ENCODE data around the gene IRAK2. TPM values are rescaled to one million over a fixed set of nuclear protein-coding genes. Genes with fewer than 3 reads are reported as not detected.
"Not testable (repeated sequence)": the region's sequence is repeated elsewhere in the genome, so short reads cannot be mapped to it uniquely, and the experiment has no call there.

The IRAK2 gene
- total RNA-seq, 2 experiments from 2014 or later, result 5.1 to 5.2 TPM

GRCh38 chr3:10255835-10256234 is 91.1 kb downstream of the IRAK2 start:
- ChIA-PET CTCF (interaction anchor here (1.1 to 1.7 kb wide), 2 partner anchors 8 to 49 kb away, joined by 3 to 5 read pairs; no protein-coding TSS in a partner anchor), POLR2A (interaction anchor here (0.7 kb wide), 1 partner anchor 89 kb away, joined by 3 read pairs; no protein-coding TSS in a partner anchor)
- Mint-ChIP-seq H3K27ac (no peak overlapping the region), H3K4me3 (no peak overlapping the region), H3K27me3 (no peaks in the 10 kb centered on the region), H3K9me3 (no peaks in the 10 kb centered on the region), H3K4me1 (peaks cover 76% of the 10 kb centered on the region), H3K36me3 (ENCODE audit: low read depth) (peaks cover 84% of the 10 kb centered on the region)
- DNase-seq, result no peak

- no peak overlapping the region for H3K27ac Mint-ChIP-seq
Observed at GRCh38 chr3:10259036-10259435, 94.3 kb downstream of the IRAK2 start.

GRCh38 chr3:10259798-10260197 is 95.1 kb downstream of the IRAK2 start:
- Mint-ChIP-seq H3K9me3 (no peaks in the 10 kb centered on the region), H3K27me3 (no peaks in the 10 kb centered on the region), H3K4me3 (no peak overlapping the region), H3K4me1 (peaks cover 70% of the 10 kb centered on the region), H3K27ac (no peak overlapping the region), H3K36me3 (ENCODE audit: low read depth) (peaks cover 89% of the 10 kb centered on the region)
- POLR2A ChIA-PET, result interaction anchor here (0.6 kb wide), 1 partner anchor 10 kb away, joined by 3 read pairs; no protein-coding TSS in a partner anchor
- no peak for DNase-seq
- CTCF ChIA-PET, result no interaction called here

More at GRCh38 chr3:10259036-10259435, 94.3 kb downstream of the IRAK2 start:
- Mint-ChIP-seq H3K4me3 (no peak overlapping the region), H3K36me3 (ENCODE audit: low read depth) (peaks cover 90% of the 10 kb centered on the region), H3K4me1 (peaks cover 72% of the 10 kb centered on the region), H3K27me3 (no peaks in the 10 kb centered on the region), H3K9me3 (no peaks in the 10 kb centered on the region)
- CTCF ChIA-PET, result no interaction called here
- no peak for DNase-seq
- POLR2A ChIA-PET, result interaction anchor here (0.6 kb wide), 1 partner anchor 11 kb away, joined by 3 read pairs; no protein-coding TSS in a partner anchor

- Mint-ChIP-seq H3K36me3 (ENCODE audit: low read depth) (peaks cover 86% of the 10 kb centered on the region), H3K4me3 (no peak overlapping the region), H3K4me1 (peaks cover 65% of the 10 kb centered on the region), H3K27me3 (no peaks in the 10 kb centered on the region), H3K27ac (peak overlapping the region; percentile 33), H3K9me3 (no peaks in the 10 kb centered on the region)
- CTCF ChIA-PET, result interaction anchor here (0.8 kb wide), 1 partner anchor 113 kb away, joined by 5 read pairs; no protein-coding TSS in a partner anchor
- POLR2A ChIA-PET, result no interaction called here
- DNase-seq, result no peak
Observed at GRCh38 chr3:10260211-10260701, 95.5 kb downstream of the IRAK2 start.

GRCh38 chr3:10262027-10262426 is 97.3 kb downstream of the IRAK2 start:
- H3K4me3 Mint-ChIP-seq, result no peak overlapping the region
- H3K4me1 Mint-ChIP-seq, result peaks cover 65% of the 10 kb centered on the region
- DNase-seq, result no peak
- H3K27ac Mint-ChIP-seq, result peak overlapping the region; percentile 13
- H3K36me3 Mint-ChIP-seq (ENCODE audit: low read depth), result peaks cover 83% of the 10 kb centered on the region
- ChIA-PET POLR2A (interaction anchor here (1.0 to 4.0 kb wide), 4 partner anchors 14 to 329 kb away, joined by 3 to 16 read pairs (median 8); partner anchors contain the start of gene TATDN2), CTCF (interaction anchor here (0.5 to 3.2 kb wide), 8 partner anchors 12 to 511 kb away, joined by 3 to 27 read pairs (median 4); partner anchors contain the start of gene TATDN2)
- H3K27me3 Mint-ChIP-seq, result no peaks in the 10 kb centered on the region
- H3K9me3 Mint-ChIP-seq, result no peaks in the 10 kb centered on the region

- POLR2A ChIA-PET, result interaction anchor here (0.8 to 4.0 kb wide), 14 partner anchors 10 to 510 kb away, joined by 3 to 16 read pairs (median 6); partner anchors contain the start of genes BRK1, CRELD1, GHRL and TATDN2
Observed at GRCh38 chr3:10263646-10264363, 99.1 kb downstream of the IRAK2 start.

GRCh38 chr3:10265833-10266232 is 101.1 kb downstream of the IRAK2 start:
- Mint-ChIP-seq H3K9me3 (no peaks in the 10 kb centered on the region), H3K4me3 (no peak overlapping the region), H3K27ac (peak overlapping the region; percentile 44), H3K4me1 (peaks cover 58% of the 10 kb centered on the region), H3K27me3 (no peaks in the 10 kb centered on the region), H3K36me3 (ENCODE audit: low read depth) (peaks cover 82% of the 10 kb centered on the region)
- DNase-seq, result no peak
- POLR2A ChIA-PET, result no interaction called here
- CTCF ChIA-PET, result interaction anchor here (0.6 to 2.9 kb wide), 4 partner anchors 56 to 249 kb away, joined by 3 to 20 read pairs (median 4); partner anchors contain the start of gene SEC13

More at GRCh38 chr3:10263646-10264363, 99.1 kb downstream of the IRAK2 start:
- no peaks in the 10 kb centered on the region for H3K9me3 Mint-ChIP-seq
- CTCF ChIA-PET, result interaction anchor here (0.5 to 3.2 kb wide), 46 partner anchors 8 to 871 kb away, joined by 3 to 27 read pairs (median 4); partner anchors contain the start of genes BRK1, EMC3, IRAK2 and SEC13
- peak overlapping the region; percentile 59 for H3K27ac Mint-ChIP-seq
- DNase-seq, result peak; percentile 72
- no peaks in the 10 kb centered on the region for H3K27me3 Mint-ChIP-seq
- peaks cover 86% of the 10 kb centered on the region for H3K36me3 Mint-ChIP-seq (ENCODE audit: low read depth)
- H3K4me1 Mint-ChIP-seq, result peaks cover 72% of the 10 kb centered on the region
- peak overlapping the region; percentile 52 for H3K4me3 Mint-ChIP-seq

GRCh38 chr3:10266936-10267335 is 102.2 kb downstream of the IRAK2 start:
- H3K9me3 Mint-ChIP-seq, H3K27ac Mint-ChIP-seq, H3K4me3 Mint-ChIP-seq, H3K27me3 Mint-ChIP-seq, DNase-seq, POLR2A ChIA-PET: not testable (repeated sequence)
- peaks cover 81% of the 10 kb centered on the region for H3K36me3 Mint-ChIP-seq (ENCODE audit: low read depth)
- H3K4me1 Mint-ChIP-seq, result peaks cover 53% of the 10 kb centered on the region
- CTCF ChIA-PET, result interaction anchor here (0.9 kb wide), 1 partner anchor 121 kb away, joined by 3 read pairs; no protein-coding TSS in a partner anchor

- CTCF ChIA-PET, result no interaction called here
- no peak for DNase-seq
- H3K27me3 Mint-ChIP-seq, result no peaks in the 10 kb centered on the region
- H3K9me3 Mint-ChIP-seq, result no peaks in the 10 kb centered on the region
- POLR2A ChIA-PET, result interaction anchor here (1.3 to 2.1 kb wide), 2 partner anchors 12 to 18 kb away, joined by 4 to 5 read pairs; no protein-coding TSS in a partner anchor
- no peak overlapping the region for H3K4me3 Mint-ChIP-seq
- H3K4me1 Mint-ChIP-seq, result peaks cover 51% of the 10 kb centered on the region
- peaks cover 76% of the 10 kb centered on the region for H3K36me3 Mint-ChIP-seq (ENCODE audit: low read depth)
- no peak overlapping the region for H3K27ac Mint-ChIP-seq
Observed at GRCh38 chr3:10268116-10268515, 103.4 kb downstream of the IRAK2 start.

GRCh38 chr3:10268930-10269329 is 104.2 kb downstream of the IRAK2 start:
- H3K27me3 Mint-ChIP-seq, result no peaks in the 10 kb centered on the region
- no peak for DNase-seq
- H3K36me3 Mint-ChIP-seq (ENCODE audit: low read depth), result peaks cover 74% of the 10 kb centered on the region
- H3K4me1 Mint-ChIP-seq, result peaks cover 49% of the 10 kb centered on the region
- no peak overlapping the region for H3K4me3 Mint-ChIP-seq
- CTCF ChIA-PET, result no interaction called here
- H3K9me3 Mint-ChIP-seq, result no peaks in the 10 kb centered on the region
- no peak overlapping the region for H3K27ac Mint-ChIP-seq
- POLR2A ChIA-PET, result interaction anchor here (1.3 to 2.1 kb wide), 2 partner anchors 11 to 19 kb away, joined by 4 to 5 read pairs; no protein-coding TSS in a partner anchor

- Mint-ChIP-seq H3K36me3 (ENCODE audit: low read depth) (peaks cover 74% of the 10 kb centered on the region), H3K27ac (no peak overlapping the region), H3K9me3 (no peaks in the 10 kb centered on the region), H3K27me3 (no peaks in the 10 kb centered on the region), H3K4me1 (peaks cover 49% of the 10 kb centered on the region), H3K4me3 (no peak overlapping the region)
- POLR2A ChIA-PET, result interaction anchor here (0.7 to 2.1 kb wide), 3 partner anchors 10 to 19 kb away, joined by 3 to 5 read pairs (median 4); no protein-coding TSS in a partner anchor
- no peak for DNase-seq
- CTCF ChIA-PET, result no interaction called here
Observed at GRCh38 chr3:10269443-10269842, 104.7 kb downstream of the IRAK2 start.

GRCh38 chr3:10272476-10272875 is 107.8 kb downstream of the IRAK2 start:
- H3K27ac Mint-ChIP-seq, DNase-seq, CTCF ChIA-PET, H3K27me3 Mint-ChIP-seq, H3K4me3 Mint-ChIP-seq, H3K9me3 Mint-ChIP-seq: not testable (repeated sequence)
- Mint-ChIP-seq H3K4me1 (peaks cover 50% of the 10 kb centered on the region), H3K36me3 (ENCODE audit: low read depth) (peaks cover 69% of the 10 kb centered on the region)
- POLR2A ChIA-PET, result interaction anchor here (0.9 to 1.0 kb wide), 3 partner anchors 32 to 246 kb away, joined by 3 to 4 read pairs (median 3); partner anchors contain the start of gene FANCD2

- DNase-seq, result no peak
- Mint-ChIP-seq H3K27ac (no peak overlapping the region), H3K4me1 (peaks cover 50% of the 10 kb centered on the region), H3K27me3 (no peaks in the 10 kb centered on the region), H3K36me3 (ENCODE audit: low read depth) (peaks cover 71% of the 10 kb centered on the region), H3K4me3 (no peak overlapping the region), H3K9me3 (no peaks in the 10 kb centered on the region)
- ChIA-PET POLR2A (interaction anchor here (0.9 to 1.0 kb wide), 2 partner anchors 32 to 78 kb away, joined by 3 read pairs; no protein-coding TSS in a partner anchor), CTCF (no interaction called here)
Observed at GRCh38 chr3:10272977-10273376, 108.3 kb downstream of the IRAK2 start.
